ENCODE measurements around the gene AFM.

DNA sequence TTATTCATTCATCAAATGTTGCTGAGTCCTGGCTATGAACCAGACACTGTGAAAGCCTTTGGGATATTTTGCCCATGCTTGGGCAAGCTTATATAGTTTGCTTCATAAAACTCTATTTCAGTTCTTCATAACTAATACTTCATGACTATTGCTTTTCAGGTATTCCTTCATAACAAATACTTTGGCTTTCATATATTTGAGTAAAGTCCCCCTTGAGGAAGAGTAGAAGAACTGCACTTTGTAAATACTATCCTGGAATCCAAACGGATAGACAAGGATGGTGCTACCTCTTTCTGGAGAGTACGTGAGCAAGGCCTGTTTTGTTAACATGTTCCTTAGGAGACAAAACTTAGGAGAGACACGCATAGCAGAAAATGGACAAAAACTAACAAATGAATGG lies 47.2 kb upstream of the AFM start:
- TF ChIP-seq, protein P1, sequence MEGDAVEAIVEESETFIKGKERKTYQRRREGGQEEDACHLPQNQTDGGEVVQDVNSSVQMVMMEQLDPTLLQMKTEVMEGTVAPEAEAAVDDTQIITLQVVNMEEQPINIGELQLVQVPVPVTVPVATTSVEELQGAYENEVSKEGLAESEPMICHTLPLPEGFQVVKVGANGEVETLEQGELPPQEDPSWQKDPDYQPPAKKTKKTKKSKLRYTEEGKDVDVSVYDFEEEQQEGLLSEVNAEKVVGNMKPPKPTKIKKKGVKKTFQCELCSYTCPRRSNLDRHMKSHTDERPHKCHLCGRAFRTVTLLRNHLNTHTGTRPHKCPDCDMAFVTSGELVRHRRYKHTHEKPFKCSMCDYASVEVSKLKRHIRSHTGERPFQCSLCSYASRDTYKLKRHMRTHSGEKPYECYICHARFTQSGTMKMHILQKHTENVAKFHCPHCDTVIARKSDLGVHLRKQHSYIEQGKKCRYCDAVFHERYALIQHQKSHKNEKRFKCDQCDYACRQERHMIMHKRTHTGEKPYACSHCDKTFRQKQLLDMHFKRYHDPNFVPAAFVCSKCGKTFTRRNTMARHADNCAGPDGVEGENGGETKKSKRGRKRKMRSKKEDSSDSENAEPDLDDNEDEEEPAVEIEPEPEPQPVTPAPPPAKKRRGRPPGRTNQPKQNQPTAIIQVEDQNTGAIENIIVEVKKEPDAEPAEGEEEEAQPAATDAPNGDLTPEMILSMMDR (IDR thresholded peaks at IDR 0.05) = no peak
- no peak for TF ChIP-seq POLR2A (IDR thresholded peaks at IDR 0.05)
